GM13976 (cell line): ENCODE results near the gene OR14A16.

ENCODE experiments used
- DNase-seq: peaks from one replicate; pipeline ENCODE4 v3.0.0; 2012; ENCODE audit warnings: low spot score
- in situ Hi-C: fragments of 300-500 bp; cut with MboI; formaldehyde crosslinking; loops from one replicate; pipeline ENCODE4 v1.12.0; 2022; ENCODE audit warnings: low sequenced_read_pairs, mixed read lengths, inconsistent platforms; ENCODE audit not compliant: unreplicated experiment
- TF ChIP-seq, protein P1 (sequence below): IDR thresholded peaks from 2 replicates; pipeline ENCODE4 v1.5.1; 2012; ENCODE audit warnings: borderline replicate concordance, mild to moderate bottlenecking; ENCODE audit not compliant: insufficient read depth; ENCODE audit errors: extremely low read depth, missing control alignments, control extremely low read depth

OR14A16 gene

GRCh38 chr1:247855911-247856310, 32.0 kb upstream of the OR14A16 start:
- no peak for DNase-seq
- TF ChIP-seq, protein P1, sequence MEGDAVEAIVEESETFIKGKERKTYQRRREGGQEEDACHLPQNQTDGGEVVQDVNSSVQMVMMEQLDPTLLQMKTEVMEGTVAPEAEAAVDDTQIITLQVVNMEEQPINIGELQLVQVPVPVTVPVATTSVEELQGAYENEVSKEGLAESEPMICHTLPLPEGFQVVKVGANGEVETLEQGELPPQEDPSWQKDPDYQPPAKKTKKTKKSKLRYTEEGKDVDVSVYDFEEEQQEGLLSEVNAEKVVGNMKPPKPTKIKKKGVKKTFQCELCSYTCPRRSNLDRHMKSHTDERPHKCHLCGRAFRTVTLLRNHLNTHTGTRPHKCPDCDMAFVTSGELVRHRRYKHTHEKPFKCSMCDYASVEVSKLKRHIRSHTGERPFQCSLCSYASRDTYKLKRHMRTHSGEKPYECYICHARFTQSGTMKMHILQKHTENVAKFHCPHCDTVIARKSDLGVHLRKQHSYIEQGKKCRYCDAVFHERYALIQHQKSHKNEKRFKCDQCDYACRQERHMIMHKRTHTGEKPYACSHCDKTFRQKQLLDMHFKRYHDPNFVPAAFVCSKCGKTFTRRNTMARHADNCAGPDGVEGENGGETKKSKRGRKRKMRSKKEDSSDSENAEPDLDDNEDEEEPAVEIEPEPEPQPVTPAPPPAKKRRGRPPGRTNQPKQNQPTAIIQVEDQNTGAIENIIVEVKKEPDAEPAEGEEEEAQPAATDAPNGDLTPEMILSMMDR, result no peak
- in situ Hi-C loops, result no loop called here

- DNase-seq, result no peak
- in situ Hi-C loops, result no loop called here
- TF ChIP-seq, protein P1, result no peak
Measured at GRCh38 chr1:247854899-247855545, 31.1 kb upstream of the OR14A16 start.

DNA sequence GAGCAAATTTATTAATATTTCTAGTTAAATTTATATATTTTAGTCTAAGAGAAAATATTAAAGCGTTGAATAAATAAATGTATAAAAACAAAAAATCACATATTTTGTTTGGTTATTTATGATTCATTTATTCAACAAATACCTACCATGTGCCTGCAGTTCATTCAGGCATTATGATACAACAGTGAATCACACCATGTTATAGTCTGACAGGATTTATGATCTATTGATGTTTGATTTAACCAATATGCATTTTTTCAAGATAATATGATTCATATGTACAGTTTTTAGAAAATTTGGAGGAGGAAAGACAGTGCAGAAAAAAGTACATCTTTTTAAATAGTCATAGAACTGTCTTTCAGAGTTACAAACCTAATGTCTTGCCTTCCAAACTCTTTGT, 25.7 kb upstream of the OR14A16 start:
- in situ Hi-C loops, result no loop called here
- no peak for DNase-seq
- TF ChIP-seq, protein P1, result no peak

GRCh38 chr1:247848346-247848745, 24.4 kb upstream of the OR14A16 start:
- no peak for DNase-seq
- TF ChIP-seq, protein P1, result no peak
- in situ Hi-C loops, result no loop called here

DNA sequence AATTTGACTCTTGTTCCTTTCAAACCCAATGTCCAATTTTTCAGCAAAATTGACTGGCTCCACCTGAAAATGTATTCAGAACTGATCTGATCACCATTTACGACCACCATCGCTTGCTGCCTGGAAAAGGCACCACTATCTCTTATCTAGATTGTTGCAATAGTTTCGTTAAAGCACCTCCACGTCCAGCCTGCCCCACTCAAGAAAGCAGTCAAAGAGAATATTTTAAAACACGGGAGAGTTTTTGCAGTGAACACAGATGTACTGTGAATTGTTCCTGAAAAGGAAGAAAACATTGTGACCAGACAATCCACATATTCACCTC, 21.7 kb upstream of the OR14A16 start:
- TF ChIP-seq, protein P1, result no peak
- no peak for DNase-seq
- in situ Hi-C loops, result no loop called here

- TF ChIP-seq, protein P1, result no peak
- DNase-seq, result no peak
- in situ Hi-C loops, result no loop called here
Measured at GRCh38 chr1:247845011-247845692, 21.2 kb upstream of the OR14A16 start.
